Measurements from ENCODE around the gene IQGAP3.

IQGAP3 gene

GRCh38 chr1:156544592-156545102, 27.7 kb downstream of the IQGAP3 start:
- no peak for TF ChIP-seq GATA2 (IDR thresholded peaks at IDR 0.05; ENCODE audit: low read depth, low read length)
- no peak for TF ChIP-seq GATA3 (IDR thresholded peaks at IDR 0.05; ENCODE audit: low read depth, low read length)

- no peak for TF ChIP-seq GATA3 (IDR thresholded peaks at IDR 0.05; ENCODE audit: low read depth, low read length)
- no peak for TF ChIP-seq GATA2 (IDR thresholded peaks at IDR 0.05; ENCODE audit: low read depth, low read length)
These were observed 29.3 kb downstream of the IQGAP3 start for GRCh38 chr1:156543066-156543465.

DNA sequence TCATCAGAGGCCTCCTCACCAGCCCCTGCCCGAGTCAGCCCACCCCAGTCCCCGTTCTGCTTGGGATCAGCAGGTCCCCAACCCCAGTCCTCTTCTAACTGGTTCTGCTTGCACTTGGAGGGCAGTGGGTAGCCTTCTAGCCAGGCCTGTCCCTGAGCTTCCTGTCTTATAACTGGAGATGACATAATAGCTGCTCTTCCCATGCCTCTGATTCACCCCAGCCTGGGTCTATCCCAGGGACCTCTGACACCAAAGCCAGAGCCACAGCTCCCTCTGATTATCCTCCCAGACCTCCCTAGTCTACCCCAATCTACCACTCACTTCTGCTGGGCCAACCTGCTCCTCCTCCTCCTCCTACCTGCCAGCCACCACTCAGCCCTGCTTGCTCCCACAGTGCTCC, 31.4 kb downstream of the IQGAP3 start:
- TF ChIP-seq GATA3 (IDR thresholded peaks at IDR 0.05; ENCODE audit: low read depth, low read length), result no peak
- no peak for TF ChIP-seq GATA2 (IDR thresholded peaks at IDR 0.05; ENCODE audit: low read depth, low read length)

DNA sequence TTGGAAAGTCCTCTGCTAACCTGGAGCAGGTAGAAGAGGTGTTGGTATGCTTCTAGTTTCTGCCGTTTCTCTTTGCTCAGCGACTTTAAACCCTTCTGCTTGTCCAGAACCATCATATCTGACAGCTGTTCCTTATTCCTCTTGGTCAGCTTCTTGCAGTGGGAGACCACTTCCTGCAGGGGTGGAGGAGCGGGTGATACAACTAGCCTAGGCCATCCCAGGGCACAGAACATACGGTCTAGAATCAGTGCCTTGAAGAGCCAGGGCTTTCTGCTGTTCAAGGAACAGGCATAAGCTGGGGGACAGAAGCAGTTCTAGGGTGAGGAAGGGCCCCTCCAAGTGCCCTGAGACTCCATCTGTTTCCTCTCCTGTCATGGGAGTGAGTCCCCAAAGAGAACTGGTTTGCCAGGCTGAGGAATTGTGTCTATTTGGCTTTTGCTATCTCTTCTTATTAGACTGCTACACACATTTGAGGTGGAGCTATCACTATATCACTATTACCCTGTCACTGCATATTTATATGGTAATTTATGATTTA, 32.5 kb downstream of the IQGAP3 start:
- no peak for TF ChIP-seq GATA2 (IDR thresholded peaks at IDR 0.05; ENCODE audit: low read depth, low read length)
- TF ChIP-seq GATA3 (IDR thresholded peaks at IDR 0.05; ENCODE audit: low read depth, low read length), result no peak

- TF ChIP-seq GATA3 (IDR thresholded peaks at IDR 0.05; ENCODE audit: low read depth, low read length), result no peak
- TF ChIP-seq GATA2 (IDR thresholded peaks at IDR 0.05; ENCODE audit: low read depth, low read length), result no peak
These were observed 33.5 kb downstream of the IQGAP3 start for GRCh38 chr1:156538711-156539440.

DNA sequence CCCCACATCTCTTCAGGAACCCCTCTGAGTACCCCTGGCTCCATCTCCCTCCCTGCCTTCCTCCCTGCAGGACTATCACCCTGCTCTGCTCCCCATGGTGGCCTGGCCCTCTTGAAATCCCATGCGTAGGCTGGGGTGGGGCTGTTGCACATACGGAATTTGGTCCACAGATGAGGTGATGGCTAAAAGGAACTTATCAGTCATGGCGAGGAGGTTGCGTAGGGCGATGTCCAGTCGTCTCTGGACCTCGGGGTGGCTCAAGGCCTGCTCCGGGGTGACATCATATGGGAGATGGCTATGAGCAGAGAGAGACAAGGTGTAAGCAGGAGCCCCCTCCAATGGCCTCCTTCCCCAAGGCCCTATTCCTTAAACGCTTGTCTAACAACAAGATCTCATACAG, 35.3 kb downstream of the IQGAP3 start:
- TF ChIP-seq GATA2 (IDR thresholded peaks at IDR 0.05; ENCODE audit: low read depth, low read length) (no peak), GATA3 (IDR thresholded peaks at IDR 0.05; ENCODE audit: low read depth, low read length) (no peak)

DNA sequence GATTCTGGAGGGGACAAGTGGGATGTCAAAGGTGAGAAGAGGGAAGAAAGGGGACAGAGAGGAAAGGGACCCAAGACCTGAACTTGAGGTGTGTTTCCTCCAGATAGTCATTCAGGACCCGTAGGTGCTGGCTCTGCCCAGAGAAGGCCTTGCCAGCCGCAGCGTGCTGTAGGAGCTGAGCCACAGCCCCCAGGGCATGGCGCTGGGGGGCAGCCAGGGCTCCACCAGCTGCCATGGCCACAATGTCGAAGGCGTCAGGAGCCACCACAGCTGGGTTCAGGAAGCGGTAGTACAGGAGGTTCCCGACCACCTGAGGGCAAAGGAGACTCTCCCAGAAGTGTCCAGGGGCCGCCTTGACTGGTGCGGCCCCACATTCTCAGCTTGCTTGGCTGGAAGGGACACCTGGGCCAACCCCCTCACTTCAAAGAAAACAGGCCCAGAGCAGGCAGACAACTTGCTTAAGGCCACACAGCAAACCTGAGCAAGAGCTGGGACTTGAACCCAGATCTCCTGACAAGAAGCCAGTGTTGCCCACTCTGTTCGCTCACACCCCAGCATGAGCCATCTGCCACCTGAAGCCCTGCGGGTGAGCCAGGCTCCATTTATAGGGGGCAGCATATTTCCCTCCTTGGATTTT, 37.8 kb downstream of the IQGAP3 start:
- TF ChIP-seq GATA2 (IDR thresholded peaks at IDR 0.05; ENCODE audit: low read depth, low read length), result no peak
- no peak for TF ChIP-seq GATA3 (IDR thresholded peaks at IDR 0.05; ENCODE audit: low read depth, low read length)

DNA sequence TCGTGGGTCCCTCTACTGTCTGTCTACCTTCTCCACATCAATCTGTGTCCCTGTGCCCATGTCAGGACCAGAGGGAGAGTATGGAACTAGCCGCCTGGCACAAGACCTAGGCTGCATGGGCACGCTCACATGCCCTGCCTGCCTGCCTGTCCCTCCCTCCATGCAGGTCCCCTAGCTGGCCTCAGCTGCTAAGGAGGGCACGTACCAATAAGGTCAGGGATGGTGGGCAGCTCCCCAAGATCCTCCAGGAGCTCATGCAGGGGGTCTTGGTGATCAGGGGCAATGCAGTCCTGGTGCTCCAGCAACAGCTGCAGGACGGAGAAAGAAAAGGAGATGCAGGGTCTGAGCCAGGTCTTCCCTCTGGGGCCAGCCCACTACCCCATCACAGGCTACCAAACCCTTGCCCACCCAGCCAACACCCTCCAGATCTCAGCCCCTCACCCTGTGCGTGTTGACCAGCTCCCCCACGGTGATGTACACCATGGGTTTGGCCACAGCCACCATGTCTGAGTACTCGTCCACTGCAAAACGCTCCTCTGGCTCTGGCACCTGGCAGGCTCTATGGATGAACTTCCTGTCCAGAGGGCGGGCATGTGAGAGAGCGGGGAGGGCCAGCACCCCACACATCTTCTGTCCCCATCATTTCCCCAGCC, 38.7 kb downstream of the IQGAP3 start:
- TF ChIP-seq GATA2 (IDR thresholded peaks at IDR 0.05; ENCODE audit: low read depth, low read length), result no peak
- TF ChIP-seq GATA3 (IDR thresholded peaks at IDR 0.05; ENCODE audit: low read depth, low read length), result no peak

DNA sequence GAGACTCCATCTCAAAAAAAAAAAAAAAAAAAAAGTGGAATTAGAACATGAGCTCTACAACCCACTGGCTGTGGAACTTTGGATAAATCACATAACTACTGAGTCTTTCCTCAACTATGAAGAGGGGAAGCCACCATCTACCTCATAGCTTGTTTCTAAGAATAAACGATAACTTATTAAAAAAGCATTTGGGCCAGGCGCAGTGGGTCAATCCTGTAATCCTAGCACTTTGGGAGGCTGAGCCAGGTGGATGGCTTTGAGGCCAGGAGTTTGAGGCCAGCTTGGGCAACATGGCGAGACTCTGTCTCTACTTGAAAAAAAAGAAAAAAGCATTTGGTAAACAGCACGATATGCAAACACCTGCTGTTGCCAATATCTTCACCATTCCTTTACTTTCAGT, 40.0 kb downstream of the IQGAP3 start:
- no peak for TF ChIP-seq GATA2 (IDR thresholded peaks at IDR 0.05; ENCODE audit: low read depth, low read length)
- TF ChIP-seq GATA3 (IDR thresholded peaks at IDR 0.05; ENCODE audit: low read depth, low read length), result no peak

- no peak for TF ChIP-seq GATA2 (IDR thresholded peaks at IDR 0.05; ENCODE audit: low read depth, low read length)
- TF ChIP-seq GATA3 (IDR thresholded peaks at IDR 0.05; ENCODE audit: low read depth, low read length), result no peak
These were observed 42.4 kb downstream of the IQGAP3 start for GRCh38 chr1:156530006-156530405.

DNA sequence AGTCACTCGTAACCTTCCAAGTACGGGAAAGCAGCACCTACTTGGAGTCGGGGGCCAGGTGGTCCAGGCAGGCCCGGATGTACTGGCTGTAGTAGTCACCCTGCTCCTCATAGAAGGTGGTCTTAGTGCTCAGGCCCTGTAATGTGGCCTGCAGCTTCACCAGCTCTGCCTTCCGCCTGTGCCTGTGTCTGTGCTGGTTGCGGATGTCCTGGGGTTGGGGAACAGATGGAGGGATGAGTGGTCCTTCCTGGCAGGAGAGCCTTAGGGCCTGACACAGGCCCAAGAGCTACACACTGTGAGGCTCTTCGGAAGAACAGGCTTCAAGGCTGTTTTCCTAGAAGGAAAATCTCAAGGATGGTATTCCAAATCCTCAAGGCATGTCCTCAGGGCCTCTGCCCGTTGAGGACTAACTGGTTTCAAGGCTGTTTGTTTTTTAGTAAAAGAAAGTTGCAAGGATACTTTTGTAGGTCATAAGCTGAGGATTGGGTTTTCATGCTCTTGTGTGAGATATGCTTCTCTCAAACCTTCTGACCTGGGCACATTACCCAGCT, 43.4 kb downstream of the IQGAP3 start:
- TF ChIP-seq GATA3 (IDR thresholded peaks at IDR 0.05; ENCODE audit: low read depth, low read length), result no peak
- no peak for TF ChIP-seq GATA2 (IDR thresholded peaks at IDR 0.05; ENCODE audit: low read depth, low read length)

GRCh38 chr1:156528231-156528630, 44.1 kb downstream of the IQGAP3 start:
- TF ChIP-seq GATA3 (IDR thresholded peaks at IDR 0.05; ENCODE audit: low read depth, low read length), result no peak
- TF ChIP-seq GATA2 (IDR thresholded peaks at IDR 0.05; ENCODE audit: low read depth, low read length), result no peak

DNA sequence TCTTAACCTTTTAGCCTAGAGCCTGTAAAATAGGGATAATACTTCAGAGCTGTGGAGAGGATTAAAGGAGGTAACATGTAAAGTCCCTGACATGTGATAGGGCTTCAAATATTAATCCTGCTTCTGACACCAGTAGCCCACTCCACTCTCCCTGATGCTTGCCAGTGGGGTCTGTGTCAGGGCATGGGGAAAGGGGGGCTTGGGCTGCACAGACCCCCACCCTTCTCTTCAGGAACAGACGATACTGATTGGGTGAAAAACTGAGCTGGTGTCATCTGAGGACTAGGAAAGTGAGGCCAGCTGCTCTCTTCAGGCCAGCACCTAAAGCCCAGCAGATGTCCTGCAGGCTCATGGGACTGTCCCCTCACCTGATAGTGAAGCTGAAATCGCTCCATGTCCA, 44.8 kb downstream of the IQGAP3 start:
- TF ChIP-seq GATA3 (IDR thresholded peaks at IDR 0.05; ENCODE audit: low read depth, low read length) (no peak), GATA2 (IDR thresholded peaks at IDR 0.05; ENCODE audit: low read depth, low read length) (no peak)

GRCh38 chr1:156525856-156526489, 46.4 kb downstream of the IQGAP3 start:
- no peak for TF ChIP-seq GATA3 (IDR thresholded peaks at IDR 0.05; ENCODE audit: low read depth, low read length)
- TF ChIP-seq GATA2 (IDR thresholded peaks at IDR 0.05; ENCODE audit: low read depth, low read length), result no peak

Data from SH-SY5Y (cell line).